ENCODE results near the gene P2RX5. TPM values are rescaled to one million over a fixed set of nuclear protein-coding genes. Genes with fewer than 3 reads are reported as not detected.

Gene P2RX5
- total and polyA plus RNA-seq, 2 donors (not counting 3 experiments of a cell fraction or from before 2014, with no cell fraction given), result 0.19 to 0.22 TPM

GRCh38 chr17:3683054-3683511, 12.9 kb downstream of the P2RX5 start:
- Histone ChIP-seq H3K27ac (ENCODE audit: insufficient read depth, low read depth, low read length) (no peak overlapping the region), H3K9me3 (replicated peaks; ENCODE audit: control insufficient read depth, insufficient read depth, low read length) (no peaks in the 10 kb centered on the region), H3K4me1 (ENCODE audit: control insufficient read depth, extremely low read depth, insufficient read depth, low read length) (no peaks in the 10 kb centered on the region), H4K20me1 (replicated peaks; ENCODE audit: control insufficient read depth, extremely low read depth, insufficient read depth, low read length) (no peaks in the 10 kb centered on the region), H3K36me3 (ENCODE audit: control insufficient read depth in 2 of 2, extremely low read depth in 1 of 2, insufficient read depth in 2 of 2, low read length in 2 of 2) (no peaks in the 10 kb centered on the region), H3K9me1 (replicated peaks; ENCODE audit: control insufficient read depth, extremely low read depth, insufficient read depth, low read length) (no peaks in the 10 kb centered on the region), H3K4me3 (replicated peaks in 1 of 3; ENCODE audit: insufficient read depth in 1 of 3, low read depth in 1 of 3, low read length in 3 of 3) (no peak overlapping the region), H3K27me3 (ENCODE audit: control insufficient read depth in 2 of 2, insufficient read depth in 2 of 2, low read length in 2 of 2) (peaks cover 0 to 7% of the 10 kb centered on the region in 2 experiments), H2AFZ (ENCODE audit: low read depth, low read length) (no peak overlapping the region), H3K4me2 (ENCODE audit: insufficient read depth, low read length) (no peak overlapping the region), H3K79me2 (ENCODE audit: control insufficient read depth, insufficient read depth, low read length) (no peaks in the 10 kb centered on the region), H3K9ac (replicated peaks; ENCODE audit: extremely low read depth, insufficient read depth, low read length) (no peak overlapping the region)
- DNase-seq (ENCODE audit: low read depth, low spot score), result peak; percentile 31
- peak; percentile 38 for FAIRE-seq
- ChIA-PET CTCF (interaction anchor here (0.6 to 1.8 kb wide), 25 partner anchors 9 to 635 kb away, joined by 3 to 22 read pairs (median 4); partner anchors contain the start of genes HASPIN and P2RX5), POLR2A (no interaction called here)
- dilution Hi-C loops (cut with MboI; ENCODE audit: extremely low pct_ligation_motif_present, low sequenced_read_pairs), result no loop called here
- TF ChIP-seq, protein P1, sequence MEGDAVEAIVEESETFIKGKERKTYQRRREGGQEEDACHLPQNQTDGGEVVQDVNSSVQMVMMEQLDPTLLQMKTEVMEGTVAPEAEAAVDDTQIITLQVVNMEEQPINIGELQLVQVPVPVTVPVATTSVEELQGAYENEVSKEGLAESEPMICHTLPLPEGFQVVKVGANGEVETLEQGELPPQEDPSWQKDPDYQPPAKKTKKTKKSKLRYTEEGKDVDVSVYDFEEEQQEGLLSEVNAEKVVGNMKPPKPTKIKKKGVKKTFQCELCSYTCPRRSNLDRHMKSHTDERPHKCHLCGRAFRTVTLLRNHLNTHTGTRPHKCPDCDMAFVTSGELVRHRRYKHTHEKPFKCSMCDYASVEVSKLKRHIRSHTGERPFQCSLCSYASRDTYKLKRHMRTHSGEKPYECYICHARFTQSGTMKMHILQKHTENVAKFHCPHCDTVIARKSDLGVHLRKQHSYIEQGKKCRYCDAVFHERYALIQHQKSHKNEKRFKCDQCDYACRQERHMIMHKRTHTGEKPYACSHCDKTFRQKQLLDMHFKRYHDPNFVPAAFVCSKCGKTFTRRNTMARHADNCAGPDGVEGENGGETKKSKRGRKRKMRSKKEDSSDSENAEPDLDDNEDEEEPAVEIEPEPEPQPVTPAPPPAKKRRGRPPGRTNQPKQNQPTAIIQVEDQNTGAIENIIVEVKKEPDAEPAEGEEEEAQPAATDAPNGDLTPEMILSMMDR (IDR thresholded peaks at IDR 0.05; ENCODE audit: extremely low read depth in 1 of 2, insufficient read depth in 1 of 2, low read depth in 1 of 2, low read length in 2 of 2), result peak; percentile 93 to 96
- TF ChIP-seq FOS (IDR thresholded peaks at IDR 0.05; ENCODE audit: borderline replicate concordance, insufficient read depth, low read length), result no peak
- BruUV-seq (replicated peaks), result no TSS peak
- intact Hi-C loops (cut with micrococcal nuclease), result loop anchor here (2.0 kb wide), 2 partner anchors 40 to 144 kb away; partner anchors contain the start of gene HASPIN

DNA sequence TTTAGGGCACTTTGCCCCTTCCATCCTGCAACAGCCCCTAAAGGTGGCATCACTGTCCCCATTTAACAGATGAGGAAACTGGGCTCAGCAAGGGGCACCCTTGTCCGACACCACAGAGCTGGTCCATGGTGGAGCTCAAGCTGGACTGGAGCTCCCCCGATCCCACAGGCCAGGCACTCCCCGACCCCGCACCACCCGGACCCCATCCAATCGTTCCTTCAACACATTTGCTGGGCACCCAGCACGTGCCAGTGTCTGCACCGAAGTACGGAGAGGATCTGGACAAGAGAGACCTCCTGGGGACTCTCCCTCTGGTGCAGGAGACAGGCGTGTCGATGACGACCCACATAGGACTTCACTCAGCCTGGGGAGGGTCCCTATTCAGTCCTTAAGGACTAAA, 13.9 kb downstream of the P2RX5 start:
- Histone ChIP-seq H3K27me3 (ENCODE audit: control insufficient read depth in 2 of 2, insufficient read depth in 2 of 2, low read length in 2 of 2) (peaks cover 0 to 9% of the 10 kb centered on the region in 2 experiments), H3K9me1 (replicated peaks; ENCODE audit: control insufficient read depth, extremely low read depth, insufficient read depth, low read length) (no peaks in the 10 kb centered on the region), H3K79me2 (ENCODE audit: control insufficient read depth, insufficient read depth, low read length) (no peaks in the 10 kb centered on the region), H3K9ac (replicated peaks; ENCODE audit: extremely low read depth, insufficient read depth, low read length) (no peak overlapping the region), H3K4me1 (ENCODE audit: control insufficient read depth, extremely low read depth, insufficient read depth, low read length) (no peaks in the 10 kb centered on the region), H3K36me3 (ENCODE audit: control insufficient read depth in 2 of 2, extremely low read depth in 1 of 2, insufficient read depth in 2 of 2, low read length in 2 of 2) (no peaks in the 10 kb centered on the region), H3K9me3 (replicated peaks; ENCODE audit: control insufficient read depth, insufficient read depth, low read length) (no peaks in the 10 kb centered on the region), H2AFZ (ENCODE audit: low read depth, low read length) (no peak overlapping the region), H3K4me2 (ENCODE audit: insufficient read depth, low read length) (no peak overlapping the region), H4K20me1 (replicated peaks; ENCODE audit: control insufficient read depth, extremely low read depth, insufficient read depth, low read length) (no peaks in the 10 kb centered on the region), H3K27ac (ENCODE audit: insufficient read depth, low read depth, low read length) (no peak overlapping the region), H3K4me3 (replicated peaks in 1 of 3; ENCODE audit: insufficient read depth in 1 of 3, low read depth in 1 of 3, low read length in 3 of 3) (no peak overlapping the region)
- DNase-seq (ENCODE audit: low read depth, low spot score) (no peak), FAIRE-seq (no peak)
- dilution Hi-C loops (cut with MboI; ENCODE audit: extremely low pct_ligation_motif_present, low sequenced_read_pairs), result no loop called here
- POLR2A ChIA-PET, result no interaction called here
- intact Hi-C loops (cut with micrococcal nuclease), result loop anchor here (2.0 kb wide), 2 partner anchors 41 to 145 kb away; partner anchors contain the start of gene HASPIN
- CTCF ChIA-PET, result interaction anchor here (0.7 to 1.8 kb wide), 21 partner anchors 8 to 634 kb away, joined by 3 to 22 read pairs (median 4); partner anchors contain the start of genes HASPIN and P2RX5
- no TSS peak for BruUV-seq (replicated peaks)
- TF ChIP-seq POLR2AphosphoS5 (IDR thresholded peaks at IDR 0.05; ENCODE audit: insufficient read depth, low read depth, low read length), result no peak
- no peak for TF ChIP-seq JUN (IDR thresholded peaks at IDR 0.05; ENCODE audit: borderline replicate concordance, insufficient read depth, insufficient read length, low read depth)
- TF ChIP-seq EZH2 (IDR thresholded peaks at IDR 0.05; ENCODE audit: borderline replicate concordance, low read depth, low read length, severe bottlenecking), result no peak
- TF ChIP-seq MAX (IDR thresholded peaks at IDR 0.05; ENCODE audit: insufficient read depth, insufficient read length), result no peak
- no peak for TF ChIP-seq FOS (IDR thresholded peaks at IDR 0.05; ENCODE audit: borderline replicate concordance, insufficient read depth, low read length)
- no peak for TF ChIP-seq MYC (IDR thresholded peaks at IDR 0.05; ENCODE audit: low read depth, low read length)
- TF ChIP-seq POLR2A (IDR thresholded peaks at IDR 0.05; ENCODE audit: low read depth, low read length), result no peak
- no peak for TF ChIP-seq GATA2 (IDR thresholded peaks at IDR 0.05; ENCODE audit: insufficient read depth, insufficient read length, low read depth, low read length)
- TF ChIP-seq, protein P1 (IDR thresholded peaks at IDR 0.05; ENCODE audit: extremely low read depth in 1 of 2, insufficient read depth in 1 of 2, low read depth in 1 of 2, low read length in 2 of 2), result no peak

Data from endothelial cell of umbilical vein (primary cell).